Transverse colon (tissue), 4 donors: ENCODE measurements around the gene CKAP5. TPM values are rescaled to one million over a fixed set of nuclear protein-coding genes. Genes with fewer than 3 reads are reported as not detected.

Source experiments
- DNase-seq: peaks from one replicate; pipeline ENCODE4 v3.0.0-alpha.2; 2019
- H3K27ac ChIP-seq, 4 donors: fragments of 200-600 bp; sonication (generic); 2 replicates each; pipeline ENCODE4 v1.5.1; 2016 to 2018; ENCODE audit warnings: inconsistent platforms in 4 of 4
- H3K27me3 ChIP-seq: fragments of 200-600 bp; sonication (generic); 2 replicates; pipeline ENCODE4 v1.5.1; 2017; ENCODE audit warnings: inconsistent platforms
- H3K36me3 ChIP-seq, 4 donors: fragments of 200-600 bp; sonication (generic); 2 replicates each; pipeline ENCODE4 v1.5.1; 2017 to 2019; ENCODE audit warnings: inconsistent platforms in 4 of 4
- H3K4me1 ChIP-seq, 4 donors: fragments of 200-600 bp; sonication (generic); 2 replicates each; pipeline ENCODE4 v1.5.1; 2017 to 2020; ENCODE audit warnings: inconsistent platforms in 4 of 4
- H3K4me3 ChIP-seq, 4 donors: fragments of 200-600 bp; sonication (generic); 1 replicate in 1 of 4; 2 replicates in 3 of 4; pipeline versions ENCODE4 v1.5.1 to v1.6.1; 2017 to 2019; ENCODE audit warnings: inconsistent platforms in 4 of 4
- H3K9me3 ChIP-seq, 2 donors: fragments of 200-600 bp; sonication (generic); 2 replicates each; pipeline ENCODE4 v1.5.1; 2017 to 2019; ENCODE audit warnings: inconsistent platforms in 2 of 2
- CTCF ChIP-seq, 5 experiments: fragments of 200-600 bp in 3 of 5; fragments of 450-650 bp in 2 of 5; sonication (generic) in 3 of 5; IDR thresholded peaks; 1 replicate in 2 of 5; 2 replicates in 3 of 5; pipeline ENCODE4 v1.5.1; 2016 to 2017; ENCODE audit warnings: antibody characterized with exemption in 5 of 5, inconsistent platforms in 3 of 5, mild to moderate bottlenecking in 2 of 5, moderate library complexity in 1 of 5
- EP300 ChIP-seq: sonication (generic); formaldehyde crosslinking; IDR thresholded peaks from one replicate; pipeline ENCODE4 v1.6.1; 2017; ENCODE audit warnings: antibody characterized with exemption, low read depth
- POLR2A ChIP-seq: fragments of 450-650 bp; IDR thresholded peaks from one replicate; pipeline ENCODE4 v1.6.1; 2016; ENCODE audit warnings: antibody characterized with exemption, mild to moderate bottlenecking, moderate library complexity
- POLR2AphosphoS5 ChIP-seq, 3 donors: sonication (generic); formaldehyde crosslinking; IDR thresholded peaks; one replicate each; pipeline ENCODE4 v1.6.1; 2016; ENCODE audit warnings: antibody characterized with exemption in 3 of 3
- WGBS, 2 donors: methylation state at CpG; one replicate each; pipeline ENCODE4 v1.1.5; 2018; ENCODE audit warnings: low coverage in 1 of 2; 5-methylcytosine and 5-hydroxymethylcytosine counted together
- in situ Hi-C, 4 donors: fragments of 200-750 bp; cut with MboI; loops; one replicate each; pipeline versions ENCODE4 v1.15.0 to v1.15.1; 2017; ENCODE audit warnings: low sequenced_read_pairs in 3 of 4, low pct_ligation_motif_present in 1 of 4, low pct_unique_long_range_greater_than_20kb in 1 of 4
- intact Hi-C: fragments of 100-400 bp; cut with DNase I; formaldehyde crosslinking; loops from one replicate; pipeline ENCODE4 v1.15.1; 2023; ENCODE audit warnings: low total_unique reads
- total RNA-seq, 4 donors: library from RNA; depleted of rRNA; stranded (reverse); fragments of >200 nt; gene quantifications; one replicate each; pipeline ENCODE4 v1.1.0, GENCODE V29; 2016

The CKAP5 gene
- total RNA-seq, 4 donors from 2014 or later: 9.7 to 32.2 (median 28.1) TPM

- H3K9me3 ChIP-seq: no peaks in the 10 kb centered on the region
- H3K36me3 ChIP-seq: peaks cover 0 to 7% (median 0%) of the 10 kb centered on the region in 4 donors
- 84% methylated on average over 7 of the region's 7 CpGs; no CpG with 5 or more reads in 1 of the 2 donors for WGBS, 2 donors
- no peak overlapping the region for H3K27ac ChIP-seq
- no peaks in the 10 kb centered on the region for H3K4me1 ChIP-seq
- no peak for TF ChIP-seq POLR2AphosphoS5 (IDR thresholded peaks at IDR 0.05)
- no peak for TF ChIP-seq EP300
- TF ChIP-seq POLR2A: no peak
- no peak for TF ChIP-seq CTCF (IDR thresholded peaks at IDR 0.05)
- intact Hi-C loops: loop anchor here (2.0 kb wide), 1 partner anchor 266 kb away; no protein-coding TSS in a partner anchor
- no peaks in the 10 kb centered on the region for H3K27me3 ChIP-seq
- H3K4me3 ChIP-seq: no peak overlapping the region
- in situ Hi-C loops: loop anchor here (5.0 to 10.0 kb wide), 3 partner anchors 263 to 273 kb away; no protein-coding TSS in a partner anchor
- no peak for DNase-seq
These were observed 43.2 kb upstream of the CKAP5 start for GRCh38 chr11:46889251-46889650.

GRCh38 chr11:46888636-46889035, 42.6 kb upstream of the CKAP5 start:
- no peak for TF ChIP-seq CTCF (IDR thresholded peaks at IDR 0.05)
- no peak for TF ChIP-seq POLR2AphosphoS5 (IDR thresholded peaks at IDR 0.05)
- TF ChIP-seq POLR2A: no peak
- TF ChIP-seq EP300: no peak
- Histone ChIP-seq H3K4me3 (no peak overlapping the region), H3K4me1 (no peaks in the 10 kb centered on the region), H3K27ac (no peak overlapping the region), H3K9me3 (no peaks in the 10 kb centered on the region), H3K36me3 (peaks cover 0 to 10% (median 0%) of the 10 kb centered on the region in 4 donors), H3K27me3 (no peaks in the 10 kb centered on the region)
- DNase-seq: no peak
- in situ Hi-C loops: loop anchor here (5.0 to 10.0 kb wide), 3 partner anchors 264 to 274 kb away; no protein-coding TSS in a partner anchor
- intact Hi-C loops: loop anchor here (2.0 kb wide), 1 partner anchor 266 kb away; no protein-coding TSS in a partner anchor
- WGBS, 2 donors: 83 to 100% methylated on average over 1 to 5 of the region's 5 CpGs

- Histone ChIP-seq H3K4me3 (no peak overlapping the region), H3K9me3 (no peaks in the 10 kb centered on the region), H3K27me3 (no peaks in the 10 kb centered on the region), H3K36me3 (peaks cover 0 to 12% (median 0%) of the 10 kb centered on the region in 4 donors), H3K27ac (no peak overlapping the region), H3K4me1 (no peaks in the 10 kb centered on the region)
- WGBS, 2 donors: 92 to 100% methylated on average over 3 to 11 of the region's 11 CpGs
- TF ChIP-seq POLR2AphosphoS5 (IDR thresholded peaks at IDR 0.05): no peak
- intact Hi-C loops (no loop called here), in situ Hi-C loops (loop anchor here (5.0 to 10.0 kb wide), 3 partner anchors 266 to 276 kb away; no protein-coding TSS in a partner anchor)
- DNase-seq: no peak
These were observed 40.1 kb upstream of the CKAP5 start for GRCh38 chr11:46886211-46886610.

GRCh38 chr11:46879056-46879585, 33.0 kb upstream of the CKAP5 start:
- Histone ChIP-seq H3K27ac (no peak overlapping the region), H3K36me3 (peaks cover 0 to 17% (median 0%) of the 10 kb centered on the region in 4 donors), H3K4me1 (no peaks in the 10 kb centered on the region), H3K27me3 (no peaks in the 10 kb centered on the region), H3K4me3 (no peak overlapping the region), H3K9me3 (no peaks in the 10 kb centered on the region)
- intact Hi-C loops: no loop called here
- DNase-seq: no peak
- 97 to 100% methylated on average over 1 to 10 of the region's 10 CpGs for WGBS, 2 donors
- TF ChIP-seq CTCF (IDR thresholded peaks at IDR 0.05): no peak
- TF ChIP-seq EP300: no peak
- no peak for TF ChIP-seq POLR2AphosphoS5 (IDR thresholded peaks at IDR 0.05)
- no peak for TF ChIP-seq POLR2A
- in situ Hi-C loops: no loop called here
